Glomerular visceral epithelial cell (primary cell): Measurements from ENCODE around the gene TMPRSS6.

Source experiments
- DNase-seq: peaks from one replicate; pipeline ENCODE4 v3.0.0-alpha.2; 2016; ENCODE audit errors: extremely low spot score

The TMPRSS6 gene

GRCh38 chr22:37028692-37029674, 80.5 kb downstream of the TMPRSS6 start:
- DNase-seq: no peak

DNA sequence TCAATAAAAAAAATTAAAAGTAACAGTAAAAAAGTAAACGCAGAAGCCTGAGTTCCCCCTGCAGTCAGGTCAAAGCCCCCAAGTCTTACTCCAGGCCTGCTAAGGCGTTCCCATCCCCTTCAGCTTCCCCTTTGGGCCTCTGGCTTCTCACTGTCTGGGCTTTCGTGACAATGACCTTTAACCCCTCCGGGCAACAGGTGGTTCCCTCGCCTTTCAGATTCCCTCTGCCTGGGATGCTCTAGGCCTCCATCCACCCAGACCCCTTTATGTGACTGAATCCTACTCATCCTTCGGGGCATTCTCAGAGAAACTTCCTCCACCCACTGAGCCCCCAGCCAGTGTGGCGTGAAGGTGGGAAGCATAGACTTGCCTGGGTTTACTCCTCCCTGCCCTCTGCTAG, 82.0 kb downstream of the TMPRSS6 start:
- no peak for DNase-seq

- DNase-seq: no peak
Measured at GRCh38 chr22:37026325-37026724, 83.2 kb downstream of the TMPRSS6 start.

GRCh38 chr22:37025500-37026070, 83.9 kb downstream of the TMPRSS6 start:
- DNase-seq: no peak

DNA sequence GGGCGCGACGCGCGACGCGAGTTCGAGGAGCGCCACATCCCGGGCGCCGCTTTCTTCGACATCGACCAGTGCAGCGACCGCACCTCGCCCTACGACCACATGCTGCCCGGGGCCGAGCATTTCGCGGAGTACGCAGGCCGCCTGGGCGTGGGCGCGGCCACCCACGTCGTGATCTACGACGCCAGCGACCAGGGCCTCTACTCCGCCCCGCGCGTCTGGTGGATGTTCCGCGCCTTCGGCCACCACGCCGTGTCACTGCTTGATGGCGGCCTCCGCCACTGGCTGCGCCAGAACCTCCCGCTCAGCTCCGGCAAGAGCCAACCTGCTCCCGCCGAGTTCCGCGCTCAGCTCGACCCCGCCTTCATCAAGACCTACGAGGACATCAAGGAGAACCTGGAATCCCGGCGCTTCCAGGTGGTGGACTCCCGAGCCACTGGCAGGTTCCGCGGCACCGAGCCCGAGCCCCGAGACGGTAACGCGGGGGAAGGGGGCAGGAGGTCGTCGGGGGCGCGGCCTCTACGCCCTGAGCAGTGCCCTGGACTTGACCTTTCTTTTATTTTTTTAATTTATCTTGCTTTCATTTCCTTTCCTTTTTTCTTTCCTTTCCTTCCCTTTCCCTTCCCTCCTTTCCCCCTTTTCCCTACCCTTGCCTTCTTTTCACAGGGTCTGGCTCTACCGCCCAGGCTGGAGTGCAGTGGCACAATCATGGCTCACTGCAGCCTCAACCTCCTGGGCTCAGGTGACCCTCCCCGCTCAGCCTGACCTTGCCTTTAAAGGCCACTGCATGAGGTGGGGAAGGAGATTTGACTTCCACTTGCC, 85.0 kb downstream of the TMPRSS6 start:
- DNase-seq: no peak

- no peak for DNase-seq
Measured at GRCh38 chr22:37023743-37024338, 85.7 kb downstream of the TMPRSS6 start.

- DNase-seq: no peak
Measured at GRCh38 chr22:37022483-37023337, 86.8 kb downstream of the TMPRSS6 start.

DNA sequence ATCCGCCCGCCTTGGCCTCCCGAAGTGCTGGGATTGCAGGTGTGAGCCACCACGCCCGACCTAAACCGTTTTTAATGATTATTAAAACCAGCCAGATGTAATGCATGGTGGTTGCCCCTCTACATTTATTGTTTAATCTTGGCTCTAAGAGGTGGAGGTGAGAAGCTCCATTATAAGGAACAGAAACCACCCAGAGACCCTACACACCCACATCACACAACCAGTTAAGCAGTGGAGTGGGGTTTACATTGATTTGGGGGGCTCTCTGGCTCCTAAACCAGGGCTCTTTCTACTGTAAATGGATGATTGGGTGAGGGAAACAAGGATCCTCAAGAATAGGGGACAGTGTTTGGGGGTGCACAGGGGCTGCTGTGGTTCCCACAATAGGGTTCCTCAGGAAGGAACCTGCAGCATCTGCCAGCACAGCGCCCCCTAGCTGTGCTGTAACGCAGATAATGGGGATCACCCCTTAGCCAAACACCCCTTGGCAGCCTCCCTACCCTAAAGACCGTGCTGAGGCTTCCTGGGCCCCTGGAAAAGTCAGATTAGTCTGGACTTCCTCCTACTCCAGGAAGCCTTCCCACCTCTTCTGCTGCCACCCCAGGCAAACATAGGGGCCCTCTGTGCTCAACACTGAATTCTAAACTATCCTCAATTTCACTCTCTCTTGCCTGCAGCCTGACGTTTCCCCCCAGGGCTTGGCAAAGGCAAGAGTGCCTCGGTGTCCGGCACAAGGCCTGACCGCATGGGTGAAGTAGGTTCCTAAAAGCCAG, 87.6 kb downstream of the TMPRSS6 start:
- DNase-seq: peak; percentile 35

DNA sequence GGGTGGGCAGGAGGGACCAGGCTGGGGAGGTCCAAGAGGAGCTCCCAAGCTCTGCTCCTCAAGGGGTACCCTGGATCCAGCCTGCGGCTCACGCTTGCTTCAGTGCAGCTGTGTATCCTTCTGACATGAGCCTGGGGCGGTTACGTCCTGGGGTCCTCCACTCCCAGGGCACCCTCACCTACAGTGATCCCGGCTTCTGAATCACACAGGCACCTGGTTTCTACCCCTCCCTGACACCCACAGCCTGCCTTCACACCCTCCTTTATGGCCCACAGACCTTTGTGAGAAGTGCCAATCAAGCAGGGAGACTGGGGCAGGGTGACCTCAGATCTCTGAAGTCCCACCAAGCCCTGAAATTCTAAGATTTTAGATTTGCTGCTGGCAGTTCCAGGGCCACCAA, 88.5 kb downstream of the TMPRSS6 start:
- DNase-seq: no peak

DNA sequence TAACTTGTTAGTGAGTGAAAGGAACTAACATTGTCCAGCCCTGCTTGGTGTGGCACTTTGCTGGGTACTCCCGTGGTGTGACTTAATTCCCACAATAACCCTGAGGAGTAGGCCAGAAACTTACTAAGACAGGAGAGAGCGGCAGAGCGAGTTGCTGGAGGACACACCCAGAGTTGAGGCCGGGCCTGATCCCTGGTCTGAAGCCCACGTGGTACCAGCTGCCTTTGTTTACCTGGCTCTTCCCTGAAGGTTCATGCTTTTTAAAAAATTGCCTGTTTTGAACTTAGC, 89.4 kb downstream of the TMPRSS6 start:
- peak; percentile 30 for DNase-seq

- DNase-seq: peak; percentile 69
Measured at GRCh38 chr22:37019309-37020191, 90.0 kb downstream of the TMPRSS6 start, which contains the start of the genes MPST and TST. Gene MPST (plus strand): TSS chr22:37019742. CDS start chr22:37019837, 95 bp downstream. Gene TST (minus strand): TSS chr22:37019447. CDS start chr22:37018732, 715 bp downstream.

DNA sequence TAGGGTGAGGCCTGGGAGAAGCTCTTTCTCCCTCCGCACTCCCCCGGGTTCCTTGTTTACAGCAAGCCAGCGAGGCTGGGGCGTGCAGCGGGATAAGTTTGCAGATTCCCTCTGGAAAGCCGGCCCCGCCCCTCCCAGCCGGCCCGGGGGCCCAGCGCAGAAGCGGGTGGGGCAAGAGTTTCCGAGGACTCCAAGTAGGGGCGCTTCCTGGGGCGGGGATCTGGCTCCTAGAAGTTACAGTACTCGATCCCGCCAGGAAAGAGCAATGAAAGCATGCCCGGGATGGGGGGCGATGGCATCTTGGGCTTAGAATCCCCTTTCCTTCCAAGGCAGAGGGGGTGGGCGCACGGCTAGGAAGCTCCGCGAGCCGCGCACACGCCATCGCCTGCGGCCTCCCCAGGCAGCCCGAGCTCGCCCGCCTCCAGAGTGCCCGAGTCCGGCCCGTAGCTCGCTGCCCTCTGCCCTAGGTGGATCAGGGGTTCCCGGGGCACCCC, 90.7 kb downstream of the TMPRSS6 start:
- peak; percentile 50 for DNase-seq

DNA sequence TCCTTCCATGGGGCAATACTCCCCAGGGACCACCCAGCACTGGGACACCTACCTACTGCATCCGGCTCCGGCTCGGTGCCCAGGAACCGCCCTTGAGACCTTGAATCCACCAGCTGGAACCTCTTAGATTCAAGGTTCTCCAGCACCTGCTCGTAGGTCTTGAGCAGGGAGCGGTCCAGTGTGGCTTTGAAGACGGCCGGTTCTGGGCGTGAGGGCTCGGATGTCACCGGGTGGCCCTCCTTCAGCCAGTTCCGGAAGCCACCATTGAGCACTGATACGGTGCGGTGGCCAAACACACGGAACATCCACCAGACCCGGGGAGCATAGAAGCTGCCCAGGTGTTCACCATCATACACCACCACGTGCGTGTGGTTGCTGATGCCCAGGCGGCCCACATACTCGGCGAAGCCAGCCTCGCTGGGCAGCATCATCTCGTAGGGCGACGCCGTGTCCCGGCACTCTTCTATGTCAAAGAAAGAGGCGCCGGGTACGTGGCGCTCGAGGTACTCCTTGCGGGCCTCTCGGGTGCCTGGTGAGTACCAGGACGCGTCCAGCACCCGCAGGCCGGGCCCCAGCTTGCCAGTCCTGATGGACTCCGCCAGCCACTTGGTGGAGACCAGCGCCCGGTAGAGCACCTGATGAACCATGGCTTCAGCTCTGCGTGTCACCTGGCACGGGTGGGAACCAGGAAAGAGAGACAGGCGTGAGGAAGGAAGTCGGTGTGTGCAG, 91.3 kb downstream of the TMPRSS6 start:
- DNase-seq: no peak

DNA sequence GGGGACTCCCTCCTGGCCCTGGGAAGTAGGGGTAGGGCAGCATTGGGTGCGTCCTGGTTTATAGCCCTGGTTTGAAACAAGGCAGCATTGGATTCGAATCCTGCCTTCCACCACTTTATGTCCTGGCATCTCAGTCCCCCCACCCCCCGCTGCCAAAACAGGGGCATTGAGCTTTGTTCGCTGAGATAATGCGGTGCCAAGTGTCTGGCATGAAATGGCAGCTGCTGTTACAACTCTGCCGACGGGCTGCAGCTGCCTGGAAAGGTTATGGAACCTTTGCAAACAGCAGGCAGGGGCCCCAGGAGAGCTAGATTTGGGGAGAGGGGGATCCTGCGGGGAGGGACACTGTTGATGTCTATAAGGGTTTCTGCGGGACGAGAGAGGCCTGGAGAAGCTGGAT, 92.2 kb downstream of the TMPRSS6 start:
- DNase-seq: no peak

DNA sequence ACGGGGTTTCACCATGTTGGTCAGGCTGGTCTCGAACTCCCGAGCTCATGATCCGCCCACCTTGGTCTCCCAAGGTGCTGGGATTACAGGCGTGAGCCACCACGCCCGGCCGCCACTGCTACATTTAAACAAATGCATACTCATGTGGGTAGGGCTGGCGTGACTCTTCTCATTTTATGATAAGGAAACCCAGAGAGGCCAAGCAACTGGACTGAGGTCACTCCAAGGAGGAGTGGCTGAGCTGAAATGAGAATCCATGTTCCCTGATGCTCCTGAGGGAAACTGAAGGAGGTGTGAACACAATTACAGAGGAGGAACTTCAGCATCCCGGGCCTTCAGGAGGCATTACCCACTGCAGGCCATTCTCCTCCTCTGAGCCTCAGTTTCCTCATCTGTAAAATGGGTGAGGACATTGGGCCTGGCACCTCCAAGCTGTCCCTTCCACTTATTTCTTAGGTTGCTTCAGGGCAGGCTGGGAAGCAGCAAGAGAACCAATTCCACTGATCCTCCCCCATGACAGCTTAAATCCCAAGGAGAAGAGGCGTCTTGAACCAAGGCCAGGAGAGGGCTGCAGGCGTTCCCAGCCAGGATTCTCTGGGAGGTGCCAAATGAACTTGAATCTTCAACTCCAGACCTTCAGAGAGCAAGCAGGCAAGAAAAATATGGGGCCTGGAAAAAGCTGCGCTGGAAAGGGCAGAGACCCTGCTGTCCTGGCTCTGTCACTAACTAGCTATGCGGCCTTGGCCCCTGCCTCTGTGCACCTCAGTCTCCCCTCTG, 93.2 kb downstream of the TMPRSS6 start:
- no peak for DNase-seq

DNA sequence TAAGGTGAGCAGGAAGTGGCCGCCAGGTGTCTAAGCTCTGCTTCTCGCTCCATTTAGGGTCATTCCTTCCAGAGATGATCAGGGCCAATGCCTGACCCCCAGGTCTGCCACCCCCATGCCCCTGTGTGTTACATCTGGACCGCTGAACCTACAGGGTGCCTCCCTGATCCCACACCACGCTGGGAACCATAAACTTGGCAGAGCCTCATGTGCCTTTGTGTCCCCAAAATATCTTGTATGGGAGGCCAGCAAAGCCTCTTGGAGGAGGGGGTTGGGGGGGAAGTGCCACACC, 94.0 kb downstream of the TMPRSS6 start:
- no peak for DNase-seq
